ENCODE results near the gene CERK. TPM values are rescaled to one million over a fixed set of nuclear protein-coding genes. Genes with fewer than 3 reads are reported as not detected.
A peak's percentile ranks its signal among the peaks of the same experiment; 100 is the strongest.

Gene CERK
- total and polyA plus RNA-seq, 10 donors = 13.7 to 47.1 (median 34.8) TPM

DNA sequence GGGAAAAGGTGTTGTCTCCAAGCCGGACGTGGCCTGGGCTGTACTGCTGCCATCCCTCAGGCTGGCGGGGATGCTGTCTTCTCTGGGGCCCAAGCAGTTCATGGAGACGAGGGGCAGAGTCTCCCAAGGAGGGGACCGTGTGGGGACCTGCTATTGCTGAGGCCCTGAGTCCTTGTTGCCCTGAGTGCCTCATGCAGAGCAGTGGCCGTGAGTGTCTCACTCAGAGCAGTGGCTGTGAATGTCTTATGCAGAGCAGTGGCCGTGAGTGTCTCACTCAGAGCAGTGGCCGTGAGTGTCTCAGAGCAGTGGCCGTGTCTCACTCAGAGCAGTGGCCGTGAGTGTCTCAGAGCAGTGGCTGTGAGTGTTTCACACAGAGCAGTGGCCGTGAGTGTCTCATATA, 63.1 kb downstream of the CERK start:
- H3K27ac ChIP-seq = peak overlapping the region in 5 of 8 donors; percentile 12 to 71 (median 64)
- H3K9me3 ChIP-seq = no peaks in the 10 kb centered on the region
- H3K36me3 ChIP-seq = peaks cover 0 to 91% (median 23%) of the 10 kb centered on the region in 6 donors
- intact Hi-C loops (cut with DNase I; ENCODE audit: low total_unique reads) = no loop called here
- no peak for DNase-seq
- peaks cover 10 to 50% (median 21%) of the 10 kb centered on the region in 6 donors for H3K4me1 ChIP-seq
- peak overlapping the region in 5 of 8 donors; percentile 11 to 58 (median 23) for H3K4me3 ChIP-seq
- 58 to 68% (median 63%) methylated on average over 5 to 11 of the region's 11 CpGs for WGBS, 5 donors
- TF ChIP-seq, protein P1, sequence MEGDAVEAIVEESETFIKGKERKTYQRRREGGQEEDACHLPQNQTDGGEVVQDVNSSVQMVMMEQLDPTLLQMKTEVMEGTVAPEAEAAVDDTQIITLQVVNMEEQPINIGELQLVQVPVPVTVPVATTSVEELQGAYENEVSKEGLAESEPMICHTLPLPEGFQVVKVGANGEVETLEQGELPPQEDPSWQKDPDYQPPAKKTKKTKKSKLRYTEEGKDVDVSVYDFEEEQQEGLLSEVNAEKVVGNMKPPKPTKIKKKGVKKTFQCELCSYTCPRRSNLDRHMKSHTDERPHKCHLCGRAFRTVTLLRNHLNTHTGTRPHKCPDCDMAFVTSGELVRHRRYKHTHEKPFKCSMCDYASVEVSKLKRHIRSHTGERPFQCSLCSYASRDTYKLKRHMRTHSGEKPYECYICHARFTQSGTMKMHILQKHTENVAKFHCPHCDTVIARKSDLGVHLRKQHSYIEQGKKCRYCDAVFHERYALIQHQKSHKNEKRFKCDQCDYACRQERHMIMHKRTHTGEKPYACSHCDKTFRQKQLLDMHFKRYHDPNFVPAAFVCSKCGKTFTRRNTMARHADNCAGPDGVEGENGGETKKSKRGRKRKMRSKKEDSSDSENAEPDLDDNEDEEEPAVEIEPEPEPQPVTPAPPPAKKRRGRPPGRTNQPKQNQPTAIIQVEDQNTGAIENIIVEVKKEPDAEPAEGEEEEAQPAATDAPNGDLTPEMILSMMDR (IDR thresholded peaks at IDR 0.05 in 8 of 11, conservative IDR thresholded peaks at IDR 0.05 in 3 of 11) = no peak
- TF ChIP-seq POLR2AphosphoS5 (IDR thresholded peaks at IDR 0.05) = no peak
- no peak for TF ChIP-seq POLR2A (IDR thresholded peaks at IDR 0.05)
- H3K27me3 ChIP-seq (replicated peaks in 1 of 7) = no peaks in the 10 kb centered on the region

- TF ChIP-seq POLR2A (IDR thresholded peaks at IDR 0.05) (no peak), POLR2AphosphoS5 (IDR thresholded peaks at IDR 0.05) (peak; percentile 70 to 82 (median 77))
- TF ChIP-seq, protein P1 (IDR thresholded peaks at IDR 0.05 in 8 of 11, conservative IDR thresholded peaks at IDR 0.05 in 3 of 11) = no peak
- Histone ChIP-seq H3K4me3 (peak overlapping the region in 5 of 8 donors; percentile 11 to 58 (median 23)), H3K4me1 (peaks cover 10 to 50% (median 21%) of the 10 kb centered on the region in 6 donors), H3K36me3 (peaks cover 0 to 94% (median 24%) of the 10 kb centered on the region in 6 donors), H3K27ac (peak overlapping the region in 6 of 8 donors; percentile 7 to 71 (median 55)), H3K9me3 (no peaks in the 10 kb centered on the region), H3K27me3 (replicated peaks in 1 of 7) (no peaks in the 10 kb centered on the region)
- intact Hi-C loops (cut with DNase I; ENCODE audit: low total_unique reads) = no loop called here
- WGBS, 5 donors = 14 to 31% (median 30%) methylated on average over 12 to 19 of the region's 19 CpGs
- DNase-seq = peak; percentile 94
These were observed 63.7 kb downstream of the CERK start for GRCh38 chr22:46674367-46674781.

DNA sequence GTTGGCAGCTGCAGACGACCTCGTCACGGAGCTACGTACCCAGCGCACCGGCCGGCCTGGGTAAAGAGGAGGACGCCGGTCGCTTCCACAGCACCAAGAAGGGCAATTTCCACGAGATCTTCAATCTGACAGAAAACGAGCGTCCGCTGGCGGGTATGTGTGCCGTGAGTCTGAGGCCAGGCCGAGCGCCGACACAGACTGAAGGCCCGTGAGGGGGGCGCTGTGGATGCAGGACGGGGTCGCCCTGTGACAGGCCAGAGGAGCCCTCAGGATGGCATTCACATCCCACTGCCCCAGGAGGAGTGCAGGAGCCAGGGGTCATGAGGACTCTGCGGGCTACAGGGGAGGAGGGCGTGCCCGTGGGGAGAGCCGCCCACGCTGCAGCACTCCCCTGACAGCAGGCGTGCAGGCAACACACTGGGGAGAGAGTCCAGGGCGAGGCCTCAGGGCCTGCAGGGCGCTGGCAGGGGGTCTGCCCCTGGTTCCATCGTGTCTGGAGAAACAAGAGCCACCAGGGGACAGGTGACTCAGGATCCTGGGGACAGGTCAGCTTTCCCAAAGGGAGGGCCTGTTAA, 64.3 kb downstream of the CERK start:
- peak overlapping the region in 5 of 8 donors; percentile 7 to 71 (median 64) for H3K27ac ChIP-seq
- DNase-seq = no peak
- intact Hi-C loops (cut with DNase I; ENCODE audit: low total_unique reads) = no loop called here
- TF ChIP-seq, protein P1 (IDR thresholded peaks at IDR 0.05 in 8 of 11, conservative IDR thresholded peaks at IDR 0.05 in 3 of 11) = no peak
- TF ChIP-seq POLR2A (IDR thresholded peaks at IDR 0.05) = no peak
- no peak for TF ChIP-seq POLR2AphosphoS5 (IDR thresholded peaks at IDR 0.05)
- peaks cover 0 to 96% (median 29%) of the 10 kb centered on the region in 6 donors for H3K36me3 ChIP-seq
- H3K4me3 ChIP-seq = peak overlapping the region in 5 of 8 donors; percentile 11 to 58 (median 23)
- WGBS, 5 donors = 67 to 77% (median 70%) methylated on average over 31 to 32 of the region's 32 CpGs
- peaks cover 10 to 50% (median 21%) of the 10 kb centered on the region in 6 donors for H3K4me1 ChIP-seq
- no peaks in the 10 kb centered on the region for H3K27me3 ChIP-seq (replicated peaks in 1 of 7)
- H3K9me3 ChIP-seq = no peaks in the 10 kb centered on the region

DNA sequence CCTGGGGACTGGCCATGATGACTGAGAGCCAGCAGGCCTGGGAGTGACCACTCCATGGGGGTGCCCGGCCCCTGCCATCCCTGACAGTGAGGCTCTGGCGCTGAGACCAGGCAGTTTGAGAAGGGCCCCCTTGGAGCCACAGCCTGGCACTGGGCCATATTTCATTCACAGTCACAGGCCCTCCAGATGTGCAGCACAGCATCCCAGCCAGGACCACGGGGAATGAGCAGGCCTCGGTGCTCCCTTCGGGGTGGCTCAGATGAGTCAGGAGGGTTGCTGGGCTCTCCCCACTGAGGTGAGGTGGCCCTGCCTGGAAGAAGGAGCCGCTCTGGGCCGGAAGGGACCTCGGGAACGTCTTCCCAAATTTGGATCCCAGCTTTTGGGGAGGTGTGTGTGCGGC, 64.8 kb downstream of the CERK start:
- H3K36me3 ChIP-seq = peaks cover 0 to 96% (median 34%) of the 10 kb centered on the region in 6 donors

More for the DNA sequence above, 64.8 kb downstream of the CERK start:
- no peak for DNase-seq
- Histone ChIP-seq H3K4me3 (no peak overlapping the region), H3K27ac (peak overlapping the region in 1 of 8 donors; percentile 71), H3K9me3 (no peaks in the 10 kb centered on the region), H3K4me1 (peaks cover 10 to 48% (median 21%) of the 10 kb centered on the region in 6 donors), H3K27me3 (replicated peaks in 1 of 7) (no peaks in the 10 kb centered on the region)
- intact Hi-C loops (cut with DNase I; ENCODE audit: low total_unique reads) = no loop called here
- TF ChIP-seq POLR2AphosphoS5 (IDR thresholded peaks at IDR 0.05) = no peak
- TF ChIP-seq, protein P1 (IDR thresholded peaks at IDR 0.05 in 8 of 11, conservative IDR thresholded peaks at IDR 0.05 in 3 of 11) = no peak
- no peak for TF ChIP-seq POLR2A (IDR thresholded peaks at IDR 0.05)
- WGBS, 5 donors = 56 to 76% (median 72%) methylated on average over 5 to 10 of the region's 10 CpGs

All from spleen (tissue), 11 donors.